ENCODE measurements around the gene THAP11. TPM values are rescaled to one million over a fixed set of nuclear protein-coding genes. Genes with fewer than 3 reads are reported as not detected.

Gene THAP11
- total RNA-seq, 2 donors from 2014 or later: 23.7 to 42.8 TPM

- no peaks in the 10 kb centered on the region for H3K9me3 ChIP-seq
- WGBS, 2 donors: 86 to 87% methylated on average over 11 of the region's 11 CpGs
- H3K4me3 ChIP-seq: no peak overlapping the region
- H3K4me1 ChIP-seq: peaks cover 51% of the 10 kb centered on the region
- no peak for DNase-seq
- no peaks in the 10 kb centered on the region for H3K36me3 ChIP-seq (replicated peaks in 1 of 2; ENCODE audit: insufficient read depth in 1 of 2, low read depth in 2 of 2)
- no peaks in the 10 kb centered on the region for H3K27me3 ChIP-seq
- ATAC-seq: no peak
- intact Hi-C loops (cut with DNase I): no loop called here
- H3K27ac ChIP-seq: peak overlapping the region in 3 of 4 donors; percentile 90 to 96 (median 90)
- TF ChIP-seq POLR2A (IDR thresholded peaks at IDR 0.05) (no peak), CTCF (IDR thresholded peaks at IDR 0.05) (no peak)
These were observed 6.0 kb downstream of the THAP11 start for GRCh38 chr16:67848118-67848517.

- Histone ChIP-seq H3K4me3 (no peak overlapping the region), H3K9me3 (no peaks in the 10 kb centered on the region), H3K27ac (no peak overlapping the region), H3K36me3 (replicated peaks in 1 of 2; ENCODE audit: insufficient read depth in 1 of 2, low read depth in 2 of 2) (no peaks in the 10 kb centered on the region), H3K4me1 (peaks cover 52% of the 10 kb centered on the region), H3K27me3 (no peaks in the 10 kb centered on the region)
- ATAC-seq (no peak), DNase-seq (no peak)
- intact Hi-C loops (cut with DNase I): no loop called here
- TF ChIP-seq CTCF (IDR thresholded peaks at IDR 0.05): no peak
- TF ChIP-seq POLR2A (IDR thresholded peaks at IDR 0.05): no peak
- 93 to 100% methylated on average over 3 of the region's 3 CpGs for WGBS, 2 donors
These were observed 11.6 kb downstream of the THAP11 start for GRCh38 chr16:67853670-67854069.

GRCh38 chr16:67855789-67856188 is 13.7 kb downstream of the THAP11 start:
- intact Hi-C loops (cut with DNase I): no loop called here
- 16 to 19% methylated on average over 6 to 10 of the region's 10 CpGs for WGBS, 2 donors

GRCh38 chr16:67856927-67857546 is 14.9 kb downstream of the THAP11 start:
- Histone ChIP-seq H3K36me3 (replicated peaks in 1 of 2; ENCODE audit: insufficient read depth in 1 of 2, low read depth in 2 of 2) (no peaks in the 10 kb centered on the region), H3K4me3 (no peak overlapping the region), H3K27ac (peak overlapping the region; percentile 68 to 93 (median 76)), H3K9me3 (no peaks in the 10 kb centered on the region), H3K27me3 (no peaks in the 10 kb centered on the region), H3K4me1 (peaks cover 50% of the 10 kb centered on the region)
- DNase-seq (no peak), ATAC-seq (no peak)
- TF ChIP-seq POLR2A (IDR thresholded peaks at IDR 0.05): no peak
- TF ChIP-seq CTCF (IDR thresholded peaks at IDR 0.05): no peak
- 90 to 93% methylated on average over 3 to 5 of the region's 5 CpGs for WGBS, 2 donors
- intact Hi-C loops (cut with DNase I): no loop called here

More at GRCh38 chr16:67855789-67856188, 13.7 kb downstream of the THAP11 start:
- H3K27me3 ChIP-seq: no peaks in the 10 kb centered on the region
- ATAC-seq (no peak), DNase-seq (peak; percentile 37 to 55 (median 42))
- no peaks in the 10 kb centered on the region for H3K9me3 ChIP-seq
- peak overlapping the region in 3 of 4 donors; percentile 68 to 93 (median 84) for H3K27ac ChIP-seq
- no peaks in the 10 kb centered on the region for H3K36me3 ChIP-seq (replicated peaks in 1 of 2; ENCODE audit: insufficient read depth in 1 of 2, low read depth in 2 of 2)
- H3K4me3 ChIP-seq: no peak overlapping the region
- H3K4me1 ChIP-seq: peaks cover 50% of the 10 kb centered on the region
- TF ChIP-seq CTCF (IDR thresholded peaks at IDR 0.05): no peak
- TF ChIP-seq POLR2A (IDR thresholded peaks at IDR 0.05): no peak
